ENCODE results near the gene SPANXD. TPM values are rescaled to one million over a fixed set of nuclear protein-coding genes. Genes with fewer than 3 reads are reported as not detected.

Gene SPANXD
- total and polyA plus RNA-seq, 2 donors (not counting 3 experiments of a cell fraction or from before 2014, with no cell fraction given): not detected

DNA sequence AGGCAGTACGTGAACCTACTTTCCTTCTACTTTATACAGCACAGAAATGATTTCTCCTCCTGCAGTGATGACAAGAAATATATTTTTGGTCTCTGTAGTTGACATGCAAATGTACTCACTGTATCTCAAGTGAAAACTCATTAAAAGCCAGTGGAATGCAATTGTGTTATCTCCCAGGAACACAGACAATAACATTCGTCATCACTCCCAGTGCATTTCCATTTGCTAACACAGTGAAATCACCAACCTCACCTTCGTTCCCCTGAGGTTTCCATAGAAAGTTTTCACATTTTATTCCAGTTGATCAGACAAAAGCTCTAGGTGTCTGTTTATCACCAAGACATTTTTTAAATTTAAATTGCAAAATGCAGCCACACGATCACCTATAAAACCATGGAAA lies 2.5 kb upstream of the SPANXD start:
- BruUV-seq (replicated peaks): no TSS peak
- H3K4me2 ChIP-seq (ENCODE audit: insufficient read depth, low read length): no peak overlapping the region
- H3K27ac ChIP-seq (ENCODE audit: insufficient read depth, low read depth, low read length): no peak overlapping the region
- H2AFZ ChIP-seq (ENCODE audit: low read depth, low read length): no peak overlapping the region
- no peak overlapping the region for H3K9ac ChIP-seq (replicated peaks; ENCODE audit: extremely low read depth, insufficient read depth, low read length)
- CTCF ChIA-PET: no interaction called here
- FAIRE-seq (no peak), DNase-seq (ENCODE audit: low read depth, low spot score) (no peak)
- intact Hi-C loops (cut with micrococcal nuclease) (no loop called here), dilution Hi-C loops (cut with MboI; ENCODE audit: extremely low pct_ligation_motif_present, low sequenced_read_pairs) (no loop called here)
- H3K9me3 ChIP-seq (replicated peaks; ENCODE audit: control insufficient read depth, insufficient read depth, low read length): no peaks in the 10 kb centered on the region
- H3K4me3 ChIP-seq (replicated peaks in 1 of 3; ENCODE audit: insufficient read depth in 1 of 3, low read depth in 1 of 3, low read length in 3 of 3): no peak overlapping the region
- H3K27me3 ChIP-seq (ENCODE audit: control insufficient read depth in 2 of 2, insufficient read depth in 2 of 2, low read length in 2 of 2): no peaks in the 10 kb centered on the region
- H3K4me1 ChIP-seq (ENCODE audit: control insufficient read depth, extremely low read depth, insufficient read depth, low read length): no peaks in the 10 kb centered on the region
- POLR2A ChIA-PET: no interaction called here
- H4K20me1 ChIP-seq (replicated peaks; ENCODE audit: control insufficient read depth, extremely low read depth, insufficient read depth, low read length): no peaks in the 10 kb centered on the region
- TF ChIP-seq GATA2 (IDR thresholded peaks at IDR 0.05; ENCODE audit: insufficient read depth, insufficient read length, low read depth, low read length) (no peak), POLR2AphosphoS5 (IDR thresholded peaks at IDR 0.05; ENCODE audit: insufficient read depth, low read depth, low read length) (no peak), MYC (IDR thresholded peaks at IDR 0.05; ENCODE audit: low read depth, low read length) (no peak), EZH2 (IDR thresholded peaks at IDR 0.05; ENCODE audit: borderline replicate concordance, low read depth, low read length, severe bottlenecking) (no peak), JUN (IDR thresholded peaks at IDR 0.05; ENCODE audit: borderline replicate concordance, insufficient read depth, insufficient read length, low read depth) (no peak), POLR2A (IDR thresholded peaks at IDR 0.05; ENCODE audit: low read depth, low read length) (no peak), FOS (IDR thresholded peaks at IDR 0.05; ENCODE audit: borderline replicate concordance, insufficient read depth, low read length) (no peak)
- TF ChIP-seq, protein P1, sequence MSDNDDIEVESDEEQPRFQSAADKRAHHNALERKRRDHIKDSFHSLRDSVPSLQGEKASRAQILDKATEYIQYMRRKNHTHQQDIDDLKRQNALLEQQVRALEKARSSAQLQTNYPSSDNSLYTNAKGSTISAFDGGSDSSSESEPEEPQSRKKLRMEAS (IDR thresholded peaks at IDR 0.05; ENCODE audit: insufficient read depth, insufficient read length): no peak
- TF ChIP-seq, protein P2, sequence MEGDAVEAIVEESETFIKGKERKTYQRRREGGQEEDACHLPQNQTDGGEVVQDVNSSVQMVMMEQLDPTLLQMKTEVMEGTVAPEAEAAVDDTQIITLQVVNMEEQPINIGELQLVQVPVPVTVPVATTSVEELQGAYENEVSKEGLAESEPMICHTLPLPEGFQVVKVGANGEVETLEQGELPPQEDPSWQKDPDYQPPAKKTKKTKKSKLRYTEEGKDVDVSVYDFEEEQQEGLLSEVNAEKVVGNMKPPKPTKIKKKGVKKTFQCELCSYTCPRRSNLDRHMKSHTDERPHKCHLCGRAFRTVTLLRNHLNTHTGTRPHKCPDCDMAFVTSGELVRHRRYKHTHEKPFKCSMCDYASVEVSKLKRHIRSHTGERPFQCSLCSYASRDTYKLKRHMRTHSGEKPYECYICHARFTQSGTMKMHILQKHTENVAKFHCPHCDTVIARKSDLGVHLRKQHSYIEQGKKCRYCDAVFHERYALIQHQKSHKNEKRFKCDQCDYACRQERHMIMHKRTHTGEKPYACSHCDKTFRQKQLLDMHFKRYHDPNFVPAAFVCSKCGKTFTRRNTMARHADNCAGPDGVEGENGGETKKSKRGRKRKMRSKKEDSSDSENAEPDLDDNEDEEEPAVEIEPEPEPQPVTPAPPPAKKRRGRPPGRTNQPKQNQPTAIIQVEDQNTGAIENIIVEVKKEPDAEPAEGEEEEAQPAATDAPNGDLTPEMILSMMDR (IDR thresholded peaks at IDR 0.05; ENCODE audit: extremely low read depth in 1 of 2, insufficient read depth in 1 of 2, low read depth in 1 of 2, low read length in 2 of 2): no peak
- no peaks in the 10 kb centered on the region for H3K36me3 ChIP-seq (ENCODE audit: control insufficient read depth in 2 of 2, extremely low read depth in 1 of 2, insufficient read depth in 2 of 2, low read length in 2 of 2)
- H3K9me1 ChIP-seq (replicated peaks; ENCODE audit: control insufficient read depth, extremely low read depth, insufficient read depth, low read length): no peaks in the 10 kb centered on the region
- no peaks in the 10 kb centered on the region for H3K79me2 ChIP-seq (ENCODE audit: control insufficient read depth, insufficient read depth, low read length)

Measured in endothelial cell of umbilical vein (primary cell).